Spleen (tissue), 7 donors: ENCODE measurements around the gene RPS18.

ENCODE experiments used
- CTCF ChIP-seq, 11 experiments: fragments of 200-600 bp in 7 of 11; fragments of 450-650 bp in 4 of 11; sonication (generic) in 4 of 11; IDR thresholded peaks in 8 of 11; conservative IDR thresholded peaks in 3 of 11; 1 replicate in 7 of 11; 2 replicates in 4 of 11; pipeline versions ENCODE4 v1.4.0 to v1.8.0; 2016 to 2021; ENCODE audit warnings: antibody characterized with exemption in 11 of 11, inconsistent platforms in 4 of 11, mild to moderate bottlenecking in 1 of 11
- POLR2A ChIP-seq, 3 donors: fragments of 450-650 bp; IDR thresholded peaks; one replicate each; pipeline ENCODE4 v1.5.1; 2017; ENCODE audit warnings: antibody characterized with exemption in 3 of 3, mild to moderate bottlenecking in 1 of 3
- POLR2AphosphoS5 ChIP-seq, 3 donors: sonication (generic); formaldehyde crosslinking; IDR thresholded peaks; one replicate each; pipeline ENCODE4 v1.5.1; 2017; ENCODE audit warnings: antibody characterized with exemption in 3 of 3
- donor health status: DM: no; HTN: no; CAD: no; lungs with moderate emphysema.
- donor health status: DM: no; HTN: no; CAD: no.
- donor health status: DM: no; HTN: no; CAD: no.

- TF ChIP-seq CTCF (IDR thresholded peaks at IDR 0.05 in 8 of 11, conservative IDR thresholded peaks at IDR 0.05 in 3 of 11) (peak in 9 of 11 experiments; percentile 56 to 79 (median 73)), POLR2AphosphoS5 (IDR thresholded peaks at IDR 0.05) (peak; percentile 89 to 91 (median 89)), POLR2A (IDR thresholded peaks at IDR 0.05) (peak in 2 of 3 donors; percentile 18 to 40)
These were observed 5.2 kb downstream of the RPS18 start, which contains the start of gene B3GALT4 for GRCh38 chr6:33276864-33277662.
